Glutamatergic neuron (in vitro differentiated cells): Measurements from ENCODE around the gene KCNK15. TPM values are rescaled to one million over a fixed set of nuclear protein-coding genes. Genes with fewer than 3 reads are reported as not detected.
A peak's percentile ranks its signal among the peaks of the same experiment; 100 is the strongest.

Source experiments
- DNase-seq: peaks from one replicate; pipeline ENCODE4 v3.0.0; 2022
- H3K27ac Mint-ChIP-seq: one replicate; pipeline ENCODE4 v1.8.0; 2020; ENCODE audit warnings: mild to moderate bottlenecking, mixed read lengths, inconsistent platforms; ENCODE audit not compliant: unreplicated experiment
- H3K27me3 Mint-ChIP-seq: one replicate; pipeline ENCODE4 v1.8.0; 2020; ENCODE audit warnings: mild to moderate bottlenecking, moderate library complexity, mixed read lengths, inconsistent platforms; ENCODE audit not compliant: unreplicated experiment
- H3K36me3 Mint-ChIP-seq: one replicate; pipeline ENCODE4 v1.8.0; 2020; ENCODE audit warnings: mild to moderate bottlenecking, mixed read lengths, inconsistent platforms; ENCODE audit not compliant: unreplicated experiment
- H3K4me1 Mint-ChIP-seq: one replicate; pipeline ENCODE4 v1.8.0; 2020; ENCODE audit warnings: mild to moderate bottlenecking, low read depth, mixed read lengths, inconsistent platforms; ENCODE audit not compliant: unreplicated experiment
- H3K4me3 Mint-ChIP-seq: one replicate; pipeline ENCODE4 v1.8.0; 2020; ENCODE audit warnings: mild to moderate bottlenecking, mixed read lengths, inconsistent platforms; ENCODE audit not compliant: unreplicated experiment
- H3K9me3 Mint-ChIP-seq: one replicate; pipeline ENCODE4 v1.8.0; 2020; ENCODE audit warnings: mild to moderate bottlenecking, moderate library complexity, mixed read lengths, inconsistent platforms; ENCODE audit not compliant: unreplicated experiment
- CTCF ChIP-seq: fragments of 200-600 bp; sonication (generic); IDR thresholded peaks from one replicate; pipeline ENCODE4 v1.5.0; 2021; ENCODE audit not compliant: partially characterized antibody, unreplicated experiment
- total RNA-seq: library from RNA; stranded (reverse); fragmentation: NEBNext Ultra II Directional; extraction: Animal tissue kit (Norgen Biotek cat#: 25700); gene quantifications from one replicate; pipeline ENCODE4 v1.2.1, GENCODE V29; 2021; ENCODE audit not compliant: unreplicated experiment

Gene KCNK15
- total RNA-seq, 1 donor from 2014 or later = 0.22 TPM

- H3K36me3 Mint-ChIP-seq = no peaks in the 10 kb centered on the region
- TF ChIP-seq CTCF = no peak
Observed at GRCh38 chr20:44701118-44701857, 44.4 kb upstream of the KCNK15 start.

GRCh38 chr20:44701858-44702256, 43.8 kb upstream of the KCNK15 start:
- peaks cover 15% of the 10 kb centered on the region for H3K9me3 Mint-ChIP-seq
- no peaks in the 10 kb centered on the region for H3K36me3 Mint-ChIP-seq
- peaks cover 36% of the 10 kb centered on the region for H3K4me1 Mint-ChIP-seq
- no peak for DNase-seq
- no peak overlapping the region for H3K4me3 Mint-ChIP-seq
- no peak for TF ChIP-seq CTCF
- peak overlapping the region; percentile 89 for H3K27ac Mint-ChIP-seq
- peaks cover 9% of the 10 kb centered on the region for H3K27me3 Mint-ChIP-seq

More at GRCh38 chr20:44701118-44701857, 44.4 kb upstream of the KCNK15 start:
- peaks cover 15% of the 10 kb centered on the region for H3K9me3 Mint-ChIP-seq
- peaks cover 9% of the 10 kb centered on the region for H3K27me3 Mint-ChIP-seq
- H3K27ac Mint-ChIP-seq = peak overlapping the region; percentile 89
- no peak for DNase-seq
- H3K4me1 Mint-ChIP-seq = peaks cover 35% of the 10 kb centered on the region
- peak overlapping the region; percentile 30 for H3K4me3 Mint-ChIP-seq

- Mint-ChIP-seq H3K4me1 (peaks cover 43% of the 10 kb centered on the region), H3K27ac (peak overlapping the region; percentile 64), H3K27me3 (peaks cover 9% of the 10 kb centered on the region), H3K9me3 (peaks cover 15% of the 10 kb centered on the region), H3K36me3 (no peaks in the 10 kb centered on the region), H3K4me3 (no peak overlapping the region)
- DNase-seq = peak; percentile 73
- no peak for TF ChIP-seq CTCF
Observed at GRCh38 chr20:44702776-44703175, 42.9 kb upstream of the KCNK15 start.

- peaks cover 9% of the 10 kb centered on the region for H3K27me3 Mint-ChIP-seq
- DNase-seq = no peak
- peaks cover 15% of the 10 kb centered on the region for H3K9me3 Mint-ChIP-seq
- no peak for TF ChIP-seq CTCF
- H3K4me1 Mint-ChIP-seq = peaks cover 43% of the 10 kb centered on the region
- H3K36me3 Mint-ChIP-seq = no peaks in the 10 kb centered on the region
- no peak overlapping the region for H3K4me3 Mint-ChIP-seq
- H3K27ac Mint-ChIP-seq = peak overlapping the region; percentile 55
Observed at GRCh38 chr20:44703183-44703925, 42.3 kb upstream of the KCNK15 start.
